HepG2 (cell line): ENCODE measurements around the gene ATP11B. TPM values are rescaled to one million over a fixed set of nuclear protein-coding genes. Genes with fewer than 3 reads are reported as not detected.
"Not testable (repeated sequence)": the region's sequence is repeated elsewhere in the genome, so short reads cannot be mapped to it uniquely, and the experiment has no call there.

Experiments used
- ATAC-seq: fragments of 200-7000 bp; cut with Tn5 transposase; 3 replicates; pipeline ENCODE4 v1.9.1; 2020; ENCODE audit warnings: mild to moderate bottlenecking, moderate library complexity
- BruUV-seq: library from RNA; stranded (reverse); fragments of 400-500 nt; replicated peaks from 2 replicates; lab custom pipeline; 2021; lab: Mats Ljungman, UMichigan
- CTCF ChIA-PET: fragments of 300-600 bp; formaldehyde crosslinking; extraction: SDS; loops from one replicate; lab custom pipeline; 2021; ENCODE audit warnings: low total read pairs, inconsistent platforms, low intra/inter-chr PET ratio; lab: Yijun Ruan, JAX
- POLR2A ChIA-PET: fragments of 350-600 bp; sonication (Branson Sonifier 250); formaldehyde crosslinking; loops from one replicate; lab custom pipeline; 2020; ENCODE audit warnings: antibody characterized with exemption, inconsistent platforms; lab: Yijun Ruan, JAX
- DNase-seq: peaks from one replicate; pipeline ENCODE4 v3.0.0-alpha.2; 2015; ENCODE audit warnings: low spot score
- FAIRE-seq: peaks from 3 replicates; lab custom pipeline; 2011; peaks lifted over from hg19 to GRCh38; lab: Jason Lieb, UNC
- H2AFZ ChIP-seq: one replicate; pipeline ENCODE4 v1.6.1; 2011; ENCODE audit warnings: low read length, inconsistent platforms
- H3K27ac ChIP-seq: fragments of 300-600 bp; 3 replicates; pipeline ENCODE4 v1.8.0; 2011; ENCODE audit warnings: mixed run types, mild to moderate bottlenecking, mixed read lengths, low read length, inconsistent platforms; ENCODE audit not compliant: insufficient read depth; ENCODE audit errors: extremely low read length
- H3K27me3 ChIP-seq, 2 experiments: fragments of 200-600 bp in 1 of 2; 2 replicates in 1 of 2; 3 replicates in 1 of 2; pipeline versions ENCODE4 v1.6.0 to v1.8.0; 2011; ENCODE audit warnings: low read length in 2 of 2, mild to moderate bottlenecking in 2 of 2, moderate library complexity in 2 of 2, inconsistent platforms in 1 of 2; ENCODE audit not compliant: insufficient read depth in 2 of 2, control insufficient read depth in 1 of 2
- H3K36me3 ChIP-seq, 2 experiments: fragments of 200-600 bp in 1 of 2; replicated peaks in 1 of 2; 2 replicates in 1 of 2; 3 replicates in 1 of 2; pipeline versions ENCODE4 v1.5.1 to v1.8.0; 2011; ENCODE audit warnings: low read length in 2 of 2, inconsistent platforms in 1 of 2; ENCODE audit not compliant: insufficient read depth in 2 of 2, control insufficient read depth in 1 of 2
- H3K4me1 ChIP-seq: 2 replicates; pipeline ENCODE4 v1.5.1; 2012; ENCODE audit warnings: low read length, inconsistent platforms; ENCODE audit not compliant: insufficient read depth
- H3K4me2 ChIP-seq: 2 replicates; pipeline ENCODE4 v1.6.0; 2011; ENCODE audit warnings: low read depth, low read length, inconsistent platforms
- H3K4me3 ChIP-seq, 3 experiments: fragments of 200-600 bp in 1 of 3; sonication (generic), shearing (Covaris generic) in 1 of 3; replicated peaks in 1 of 3; 2 replicates each; pipeline ENCODE4 v1.5.1; 2011 to 2016; ENCODE audit warnings: low read length in 3 of 3, inconsistent platforms in 2 of 3, low read depth in 2 of 3, mild to moderate bottlenecking in 2 of 3, control low read depth in 1 of 3, mixed read lengths in 1 of 3; ENCODE audit not compliant: insufficient read depth in 1 of 3
- H3K79me2 ChIP-seq: one replicate; pipeline ENCODE4 v1.6.1; 2011; ENCODE audit warnings: low read length, inconsistent platforms; ENCODE audit not compliant: insufficient read depth
- H3K9ac ChIP-seq: 2 replicates; pipeline ENCODE4 v1.6.0; 2011; ENCODE audit warnings: mild to moderate bottlenecking, low read depth, low read length, inconsistent platforms; ENCODE audit not compliant: insufficient read depth
- H3K9me3 ChIP-seq: 2 replicates; pipeline ENCODE4 v1.5.1; 2012; ENCODE audit warnings: mild to moderate bottlenecking, low read length
- H4K20me1 ChIP-seq: 2 replicates; pipeline ENCODE4 v1.6.0; 2011; ENCODE audit warnings: inconsistent platforms, mild to moderate bottlenecking, low read length, moderate library complexity; ENCODE audit not compliant: insufficient read depth
- GABPA ChIP-seq, 2 experiments: IDR thresholded peaks; 2 replicates each; pipeline ENCODE4 v1.6.1; 2011 to 2016; ENCODE audit warnings: low read depth in 2 of 2, low read length in 1 of 2, missing biosample characterization in 1 of 2, missing genetic modification characterization in 1 of 2
- KLF13 ChIP-seq: sonication (generic); formaldehyde crosslinking; IDR thresholded peaks from 2 replicates; pipeline ENCODE4 v1.4.0; 2020; ENCODE audit warnings: mild to moderate bottlenecking, missing genetic modification reagents
- MAFG ChIP-seq: sonication (generic); formaldehyde crosslinking; IDR thresholded peaks from 2 replicates; pipeline ENCODE4 v1.5.1; 2020; ENCODE audit warnings: mild to moderate bottlenecking, missing genetic modification reagents
- RBM22 ChIP-seq: fragments of 200-400 bp; formaldehyde crosslinking; optimal IDR thresholded peaks from 2 replicates; pipeline ENCODE3; 2017; ENCODE audit warnings: mild to moderate bottlenecking, low read length, moderate library complexity
- RNF2 ChIP-seq: fragments of 450-650 bp; conservative IDR thresholded peaks from 2 replicates; pipeline ENCODE4 v1.6.1; 2016; ENCODE audit warnings: low read depth
- RORA ChIP-seq: sonication (generic); formaldehyde crosslinking; IDR thresholded peaks from 2 replicates; pipeline ENCODE4 v1.5.0; 2020; ENCODE audit warnings: mild to moderate bottlenecking, missing genetic modification reagents, moderate library complexity
- ZBTB8A ChIP-seq: sonication (generic); formaldehyde crosslinking; IDR thresholded peaks from 2 replicates; pipeline ENCODE4 v1.4.0; 2020; ENCODE audit warnings: mild to moderate bottlenecking, low read depth, missing genetic modification reagents, borderline replicate concordance
- WGBS: methylation state at CpG from one replicate; pipeline ENCODE4 v1.1.6; 2017; ENCODE audit warnings: low lambda C conversion rate; 5-methylcytosine and 5-hydroxymethylcytosine counted together
- in situ Hi-C: cut with HindIII; loops from 2 replicates; pipeline ENCODE4 v1.10.0; 2017; ENCODE audit warnings: low pct_unique_long_range_greater_than_20kb; ENCODE audit not compliant: extremely low pct_ligation_motif_present
- intact Hi-C: fragments of 100-400 bp; cut with micrococcal nuclease; formaldehyde crosslinking; loops from one replicate; pipeline ENCODE4 v1.10.0; 2022; ENCODE audit not compliant: unreplicated experiment
- polyA plus RNA-seq, 8 experiments: library from polyadenylated mRNA; depleted of rRNA in 3 of 8; stranded (reverse) in 7 of 8; unstranded in 1 of 8; fragments of >200 nt; fragmentation: Illumina TruSeq in 4 of 8; extraction: Trizol in 4 of 8; gene quantifications; 2 replicates each; pipeline versions ENCODE4 v1.2.1 to v1.2.3, GENCODE V29; 2011 to 2016; ENCODE audit warnings: low read depth in 4 of 8, missing spikeins in 1 of 8, mixed read lengths in 1 of 8; ENCODE audit not compliant: insufficient read depth in 1 of 8
- total RNA-seq, 5 experiments: library from RNA; depleted of rRNA; stranded (reverse); fragments of >200 nt; fragmentation: Illumina TruSeq; extraction: Trizol; gene quantifications; 2 replicates each; pipeline ENCODE4 v1.2.3, GENCODE V29; 2016; ENCODE audit warnings: low read depth in 1 of 5
- TF ChIP-seq, protein P1 (sequence below): sonication (generic); formaldehyde crosslinking; IDR thresholded peaks from 2 replicates; pipeline ENCODE4 v1.5.0; 2020; ENCODE audit warnings: missing genetic modification reagents
- TF ChIP-seq, protein P2 (sequence below): sonication (generic); formaldehyde crosslinking; IDR thresholded peaks from 2 replicates; pipeline ENCODE4 v1.4.0; 2020; ENCODE audit warnings: missing genetic modification reagents

ATP11B gene
- total and polyA plus RNA-seq, 2 of the 13 experiments (the other 11 are each of a cell fraction or from before 2014, with no cell fraction given) = 10.1 to 22.9 TPM

DNA sequence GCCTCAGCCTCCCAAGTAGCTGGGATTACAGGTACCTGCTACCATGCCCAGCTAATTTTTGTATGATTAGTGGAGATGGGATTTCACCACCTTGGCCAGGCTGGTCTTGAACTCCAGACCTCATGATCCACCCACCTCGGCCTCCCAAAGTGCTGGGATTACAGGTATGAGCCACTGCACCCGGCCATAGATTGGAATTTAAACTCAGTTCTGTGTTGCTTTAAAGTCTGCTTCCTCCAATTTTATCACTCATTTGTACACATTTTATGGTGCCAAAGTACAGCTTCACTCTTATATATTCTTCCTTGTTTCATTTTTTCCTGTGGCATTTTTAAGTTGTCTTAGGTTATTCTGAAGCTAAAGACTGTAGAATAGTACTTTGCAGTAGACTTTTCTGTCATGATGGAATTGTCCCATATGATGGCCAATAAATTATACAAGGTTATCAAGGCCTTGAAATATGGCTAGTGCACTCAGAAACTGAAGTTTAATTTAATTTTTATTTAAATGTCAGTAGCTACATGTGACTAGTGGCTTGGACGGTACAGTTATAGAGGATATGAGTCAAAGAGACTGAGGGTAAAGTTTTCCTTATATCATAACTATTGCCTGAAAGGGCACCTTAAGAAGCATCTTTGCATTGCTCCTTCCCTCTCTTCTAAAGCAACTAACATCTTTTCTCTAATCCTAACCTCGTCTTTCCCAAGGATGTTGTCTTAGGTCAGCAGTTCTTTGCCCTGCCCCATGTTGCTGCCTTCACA, 28.1 kb downstream of the ATP11B start (continued):
- TF ChIP-seq, protein P1, sequence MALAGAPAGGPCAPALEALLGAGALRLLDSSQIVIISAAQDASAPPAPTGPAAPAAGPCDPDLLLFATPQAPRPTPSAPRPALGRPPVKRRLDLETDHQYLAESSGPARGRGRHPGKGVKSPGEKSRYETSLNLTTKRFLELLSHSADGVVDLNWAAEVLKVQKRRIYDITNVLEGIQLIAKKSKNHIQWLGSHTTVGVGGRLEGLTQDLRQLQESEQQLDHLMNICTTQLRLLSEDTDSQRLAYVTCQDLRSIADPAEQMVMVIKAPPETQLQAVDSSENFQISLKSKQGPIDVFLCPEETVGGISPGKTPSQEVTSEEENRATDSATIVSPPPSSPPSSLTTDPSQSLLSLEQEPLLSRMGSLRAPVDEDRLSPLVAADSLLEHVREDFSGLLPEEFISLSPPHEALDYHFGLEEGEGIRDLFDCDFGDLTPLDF (CRISPR knock-in tag) = no peak
- TF ChIP-seq KLF13 (CRISPR knock-in tag) = no peak

DNA sequence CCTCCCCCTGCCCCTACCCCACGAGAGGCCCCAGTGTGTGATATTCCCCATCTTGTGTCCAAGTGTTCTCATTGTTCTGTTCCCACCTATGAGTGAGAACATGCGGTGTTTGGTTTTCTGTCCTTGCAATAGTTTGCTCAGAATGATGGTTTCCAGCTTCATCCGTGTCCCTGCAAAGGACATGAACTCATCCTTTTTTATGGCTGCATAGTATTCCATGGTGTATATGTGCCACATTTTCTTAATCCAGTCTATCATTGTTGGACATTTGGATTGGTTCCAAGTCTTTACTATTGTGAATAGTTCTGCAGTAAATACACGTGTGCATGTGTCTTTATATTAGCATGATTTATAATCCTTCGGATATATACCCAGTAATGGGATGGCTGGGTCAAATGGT, 29.0 kb downstream of the ATP11B start:
- intact Hi-C loops, ATAC-seq, CTCF ChIA-PET, in situ Hi-C loops, POLR2A ChIA-PET, H3K4me2 ChIP-seq, BruUV-seq, H4K20me1 ChIP-seq, H2AFZ ChIP-seq, H3K9me3 ChIP-seq, FAIRE-seq, H3K9ac ChIP-seq, H3K27ac ChIP-seq, H3K4me1 ChIP-seq, H3K4me3 ChIP-seq, DNase-seq, H3K27me3 ChIP-seq, H3K36me3 ChIP-seq, H3K79me2 ChIP-seq: not testable (repeated sequence)
- WGBS = 99% methylated on average over 5 of the region's 5 CpGs

DNA sequence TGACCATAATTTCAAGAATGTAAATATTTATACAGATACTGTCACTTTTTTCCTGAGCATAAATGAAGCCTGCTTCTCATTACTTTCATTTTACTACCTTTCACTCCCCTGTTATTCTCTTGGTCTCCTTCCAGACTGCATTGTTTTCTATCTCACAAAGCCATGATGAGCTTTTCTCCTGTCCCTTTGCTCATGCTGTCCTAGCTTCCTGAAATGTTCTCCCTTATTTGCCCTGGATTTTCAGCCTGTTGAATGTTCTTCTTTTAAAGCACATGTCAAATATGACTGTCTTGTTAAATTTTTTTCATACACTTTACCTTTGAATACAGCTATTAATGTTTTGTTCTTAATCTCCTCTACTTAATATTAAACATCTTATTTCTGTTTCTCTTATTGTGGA, 31.7 kb downstream of the ATP11B start:
- CTCF ChIA-PET = no interaction called here
- TF ChIP-seq RBM22 (no peak), RNF2 (no peak), GABPA (IDR thresholded peaks at IDR 0.05; ENCODE audit: low read depth, low read length) (no peak), GABPA (CRISPR knock-in tag; IDR thresholded peaks at IDR 0.05; ENCODE audit: low read depth) (no peak), RORA (CRISPR knock-in tag) (no peak), ZBTB8A (no peak), MAFG (CRISPR knock-in tag) (no peak)
- TF ChIP-seq, protein P1 (CRISPR knock-in tag) = no peak
- TF ChIP-seq, protein P2, sequence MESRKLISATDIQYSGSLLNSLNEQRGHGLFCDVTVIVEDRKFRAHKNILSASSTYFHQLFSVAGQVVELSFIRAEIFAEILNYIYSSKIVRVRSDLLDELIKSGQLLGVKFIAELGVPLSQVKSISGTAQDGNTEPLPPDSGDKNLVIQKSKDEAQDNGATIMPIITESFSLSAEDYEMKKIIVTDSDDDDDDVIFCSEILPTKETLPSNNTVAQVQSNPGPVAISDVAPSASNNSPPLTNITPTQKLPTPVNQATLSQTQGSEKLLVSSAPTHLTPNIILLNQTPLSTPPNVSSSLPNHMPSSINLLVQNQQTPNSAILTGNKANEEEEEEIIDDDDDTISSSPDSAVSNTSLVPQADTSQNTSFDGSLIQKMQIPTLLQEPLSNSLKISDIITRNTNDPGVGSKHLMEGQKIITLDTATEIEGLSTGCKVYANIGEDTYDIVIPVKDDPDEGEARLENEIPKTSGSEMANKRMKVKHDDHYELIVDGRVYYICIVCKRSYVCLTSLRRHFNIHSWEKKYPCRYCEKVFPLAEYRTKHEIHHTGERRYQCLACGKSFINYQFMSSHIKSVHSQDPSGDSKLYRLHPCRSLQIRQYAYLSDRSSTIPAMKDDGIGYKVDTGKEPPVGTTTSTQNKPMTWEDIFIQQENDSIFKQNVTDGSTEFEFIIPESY = no peak

More for the DNA sequence above, 31.7 kb downstream of the ATP11B start:
- DNase-seq (no peak), FAIRE-seq (no peak), ATAC-seq (no peak)
- Histone ChIP-seq H2AFZ (no peak overlapping the region), H4K20me1 (no peaks in the 10 kb centered on the region), H3K4me2 (no peak overlapping the region), H3K79me2 (no peaks in the 10 kb centered on the region), H3K27me3 (no peaks in the 10 kb centered on the region), H3K36me3 (no peaks in the 10 kb centered on the region), H3K27ac (no peak overlapping the region), H3K9me3 (no peaks in the 10 kb centered on the region), H3K4me3 (no peak overlapping the region), H3K9ac (no peak overlapping the region), H3K4me1 (no peaks in the 10 kb centered on the region)
- in situ Hi-C loops = no loop called here
- no TSS peak for BruUV-seq
- POLR2A ChIA-PET = no interaction called here
- intact Hi-C loops = no loop called here
